HG02973 (cell line): Measurements from ENCODE around the gene ID2.

Experiments
- ATAC-seq: cut with Tn5 transposase; IDR thresholded peaks from one replicate; pipeline ENCODE4 v1.9.1; 2021; ENCODE audit warnings: moderate library complexity; ENCODE audit not compliant: unreplicated experiment

ID2 gene

DNA sequence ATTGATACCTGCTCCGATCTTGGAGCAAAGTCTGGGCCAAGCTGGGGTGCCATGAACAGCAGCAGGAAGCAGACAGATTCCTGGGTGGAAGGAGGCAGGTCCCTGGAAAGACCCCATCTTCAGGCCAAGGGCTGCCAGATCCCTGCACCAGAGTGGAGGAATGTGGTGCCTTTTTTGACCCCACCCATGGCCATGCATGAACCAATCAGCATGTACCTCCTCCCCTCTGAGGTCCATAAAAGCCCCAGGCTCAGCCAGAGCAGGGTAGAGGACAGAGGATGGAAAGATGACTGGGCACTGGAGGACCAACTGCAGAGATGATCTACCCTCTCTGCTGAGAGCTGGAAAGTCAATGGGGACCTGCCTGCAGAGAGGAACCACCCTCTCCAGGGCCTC lies 34.4 kb upstream of the ID2 start:
- no peak for ATAC-seq

DNA sequence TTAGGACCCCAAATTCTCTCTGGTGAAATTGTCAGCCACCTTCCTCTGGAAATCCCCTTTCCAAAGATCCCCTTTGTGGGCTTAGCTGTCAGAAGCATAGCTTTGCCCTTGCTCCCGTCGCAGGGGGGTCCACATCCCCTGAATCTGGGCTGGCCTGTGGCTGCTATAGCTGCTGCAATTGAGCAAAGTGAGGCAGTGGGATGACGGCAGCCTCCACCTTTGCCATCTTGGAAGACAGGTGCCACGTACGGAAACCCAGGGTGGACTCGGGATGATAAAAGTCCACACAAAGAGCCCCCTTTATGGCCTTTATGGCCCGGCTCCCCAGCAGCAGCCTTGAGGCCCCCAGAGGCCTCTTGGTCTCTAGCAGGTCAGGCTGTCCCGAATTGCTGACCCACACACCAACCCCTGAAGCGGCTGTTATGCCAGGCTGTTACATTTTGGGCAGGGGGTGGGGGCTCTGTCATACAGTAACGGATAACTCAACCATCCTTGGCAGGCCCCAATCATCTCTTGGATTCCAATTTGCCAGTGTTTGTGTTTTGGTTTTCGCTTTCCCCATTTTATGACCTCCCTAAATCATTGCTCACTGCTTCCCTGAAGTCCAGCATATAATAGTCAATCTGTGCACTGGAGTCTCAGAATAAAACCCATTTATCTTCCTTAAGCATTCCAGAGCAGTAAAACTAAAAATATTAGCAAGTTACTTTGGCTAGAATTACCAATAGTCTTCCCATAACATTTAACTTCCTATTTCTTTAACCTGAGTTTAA lies 33.2 kb upstream of the ID2 start:
- no peak for ATAC-seq

DNA sequence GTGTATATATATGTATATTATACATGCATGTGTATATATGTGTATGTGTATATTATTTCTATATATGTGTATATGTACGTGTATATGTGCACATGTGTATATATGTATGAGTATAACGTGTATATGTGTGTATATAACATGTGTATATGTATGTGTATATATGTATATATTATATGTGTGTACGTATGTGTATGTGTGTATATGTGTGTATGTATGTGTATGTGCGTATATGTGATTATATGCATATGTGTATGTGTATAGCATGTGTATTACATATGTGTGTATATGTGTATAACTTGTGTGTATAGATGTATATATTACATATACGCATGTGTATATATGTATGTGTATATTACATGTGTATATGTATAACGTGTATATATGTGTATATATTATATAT lies 32.1 kb upstream of the ID2 start:
- no peak for ATAC-seq

DNA sequence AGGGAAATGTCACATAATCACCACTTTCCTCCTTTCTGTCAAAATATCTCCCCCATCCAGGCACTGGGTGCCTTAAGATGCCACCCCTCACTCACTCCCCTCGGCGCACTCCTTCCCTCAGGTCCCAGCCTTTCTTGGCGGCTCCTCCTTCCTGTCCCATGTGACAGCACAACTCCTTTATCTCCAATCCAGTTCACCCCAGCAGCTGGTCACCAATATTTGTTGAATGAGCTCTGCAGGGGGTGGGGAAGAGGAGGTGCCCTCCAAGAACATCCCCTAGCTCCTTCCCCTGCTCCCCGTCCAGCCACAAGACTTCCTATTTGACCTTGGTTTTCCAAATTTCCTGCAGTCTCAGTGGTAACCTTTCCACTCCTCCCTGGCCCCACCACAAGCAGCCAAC lies 31.6 kb upstream of the ID2 start:
- ATAC-seq: no peak

DNA sequence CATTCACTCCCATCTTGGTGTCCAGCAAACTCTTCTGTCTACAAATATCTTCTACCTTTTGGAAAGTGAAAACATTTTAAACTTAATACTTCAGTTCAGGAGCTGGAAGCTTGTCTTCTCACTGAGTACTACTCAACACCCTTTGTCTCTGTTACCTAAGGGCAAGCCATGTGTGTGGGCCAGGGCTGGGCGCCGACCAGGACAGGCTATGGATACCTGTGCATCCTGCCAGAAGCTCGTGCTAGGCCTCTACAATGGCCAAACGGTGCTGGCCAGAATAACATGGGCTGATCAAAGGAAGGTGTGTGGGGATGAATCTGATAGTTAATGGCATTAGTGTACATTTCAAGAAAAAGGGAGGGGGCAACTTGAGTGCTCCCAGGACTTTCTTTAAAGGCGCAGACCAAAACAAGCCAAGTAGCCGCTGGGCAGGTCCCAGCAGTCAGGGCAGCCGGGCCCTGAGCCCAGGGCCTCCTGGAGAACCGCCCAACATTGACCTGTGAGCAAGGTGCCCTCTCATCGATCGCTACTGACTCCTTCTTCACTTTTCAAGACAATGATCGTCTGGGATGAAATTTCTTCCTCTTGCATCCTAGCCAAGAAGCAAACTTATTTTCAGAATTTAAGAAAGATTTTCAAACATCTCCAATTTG lies 29.0 kb upstream of the ID2 start:
- ATAC-seq: no peak

DNA sequence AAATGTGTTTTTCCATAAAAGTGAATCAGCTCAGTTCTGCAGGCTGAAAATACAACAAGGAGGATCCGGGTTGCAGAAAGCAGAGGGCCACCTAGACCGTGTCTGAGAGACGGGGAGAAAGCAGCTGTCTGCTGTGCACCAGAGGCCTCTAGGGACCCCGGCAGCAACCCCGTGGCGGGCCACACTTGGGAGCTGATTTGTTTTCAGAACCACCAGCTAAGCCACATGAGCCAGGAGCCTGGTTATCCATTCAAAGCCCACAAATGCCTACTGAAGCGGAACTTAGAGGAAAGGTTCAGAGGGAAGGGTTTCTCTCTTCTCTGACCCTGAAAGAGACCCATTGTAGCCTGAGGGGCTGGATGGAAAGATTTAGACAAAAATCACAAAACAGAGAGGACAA lies 28.4 kb upstream of the ID2 start:
- ATAC-seq: no peak

DNA sequence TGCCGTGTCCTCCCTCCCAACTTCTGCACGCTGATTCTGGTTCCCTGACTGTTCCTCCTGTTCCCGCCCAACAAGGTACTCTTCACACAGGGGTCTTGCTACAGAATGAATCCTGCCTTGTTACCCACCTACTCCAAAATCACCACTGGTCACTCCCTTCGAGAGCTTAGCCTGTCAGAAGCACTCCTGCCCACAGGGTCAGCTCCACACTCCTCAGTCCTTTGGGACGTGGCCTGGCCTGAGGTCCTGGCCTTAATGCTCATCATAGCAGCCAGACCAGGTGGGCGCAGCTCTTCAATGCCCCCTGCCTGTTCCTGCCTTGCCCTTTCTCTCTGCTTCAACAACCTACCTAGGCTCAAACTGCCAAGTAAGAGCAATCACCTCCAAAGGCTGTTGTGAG lies 27.8 kb upstream of the ID2 start:
- ATAC-seq: no peak

DNA sequence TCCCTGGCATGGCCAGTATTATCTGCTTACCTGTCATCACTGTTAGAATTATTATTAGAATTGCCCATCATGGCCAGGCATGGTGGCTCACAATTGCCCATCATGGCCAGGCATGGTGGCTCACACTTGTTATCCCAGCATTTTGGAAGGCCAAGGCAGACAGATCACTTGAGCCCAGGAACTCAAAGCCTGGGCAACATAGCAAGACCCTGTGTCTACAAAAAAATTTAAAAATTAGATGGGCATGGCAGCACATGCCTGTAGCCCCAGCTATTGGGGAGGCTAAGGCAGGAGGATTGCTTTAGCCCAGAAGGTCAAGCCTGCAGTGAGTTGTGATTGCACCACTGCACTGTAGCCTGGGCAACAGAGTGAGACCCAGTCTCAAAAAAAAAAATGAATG lies 27.4 kb upstream of the ID2 start:
- no peak for ATAC-seq

DNA sequence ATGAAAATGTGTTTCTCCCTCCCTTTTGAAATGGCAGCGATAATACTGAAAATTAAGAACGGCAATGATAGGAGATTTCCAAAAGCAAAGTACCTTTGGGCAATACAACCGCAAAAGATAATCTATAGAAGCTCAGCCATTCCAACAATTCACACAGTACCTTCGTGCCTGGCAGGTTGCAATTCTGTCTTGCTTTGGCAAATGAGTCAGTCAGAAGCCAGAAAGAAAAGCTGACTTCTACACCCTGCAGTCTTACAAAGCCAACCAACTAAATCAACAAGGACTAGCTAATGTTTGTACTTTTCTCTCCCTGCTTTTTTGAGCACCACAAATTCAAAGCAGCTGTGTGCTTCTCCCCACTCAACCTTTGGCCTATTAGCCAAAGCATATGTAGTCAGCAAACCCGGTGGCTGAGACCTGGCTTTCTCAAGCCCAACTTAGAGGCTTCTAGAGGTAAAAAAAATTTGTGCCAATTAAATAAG lies 25.7 kb upstream of the ID2 start:
- no peak for ATAC-seq

DNA sequence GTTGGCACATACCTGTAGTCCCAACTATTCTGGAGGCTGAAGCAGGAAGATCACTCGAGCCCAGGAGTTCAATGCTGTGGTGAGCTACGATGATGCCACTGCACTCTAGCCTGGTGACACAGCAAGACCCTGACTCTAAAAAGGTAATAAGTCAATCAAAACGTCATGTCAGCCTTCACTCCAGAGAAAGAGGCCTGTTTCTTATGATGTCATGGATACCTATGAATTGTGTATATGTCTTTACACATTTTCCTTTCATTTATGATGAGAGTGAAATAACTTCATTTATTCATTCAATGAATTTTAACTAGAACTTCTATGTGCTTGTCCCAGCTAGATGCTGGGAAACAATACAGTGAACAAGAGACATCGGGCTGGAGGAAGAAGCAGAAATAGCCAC lies 25.0 kb upstream of the ID2 start:
- no peak for ATAC-seq

DNA sequence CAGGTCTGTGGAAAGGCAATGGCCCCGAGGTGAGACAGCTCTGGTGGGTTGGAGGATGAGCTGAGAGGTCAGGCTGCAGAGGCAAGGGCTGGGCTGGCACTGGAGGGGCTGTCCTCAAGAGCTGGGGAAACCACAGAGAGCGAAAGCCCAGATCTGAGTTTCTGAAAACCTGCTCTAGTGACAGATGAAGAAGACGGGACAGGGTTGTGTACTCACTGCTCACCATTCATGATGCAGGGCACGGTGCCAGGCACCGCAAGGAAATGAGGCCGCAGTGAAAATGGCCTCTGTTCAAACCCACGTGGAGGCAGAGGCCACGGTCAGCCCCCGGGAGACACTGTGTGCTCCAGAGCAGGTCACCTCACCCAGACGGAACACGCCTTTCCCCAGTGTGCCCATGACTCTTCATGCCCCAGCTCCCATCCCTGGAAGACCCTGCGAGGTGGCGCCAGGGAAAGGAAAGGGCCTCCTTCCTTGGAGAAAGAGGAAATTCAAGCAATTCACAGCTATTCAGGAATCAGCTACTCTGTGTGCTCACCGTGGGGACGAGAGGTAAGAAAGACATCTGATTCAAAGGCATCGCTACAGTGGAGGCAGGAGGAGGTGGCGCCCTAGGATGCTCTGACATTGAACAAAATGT lies 24.3 kb upstream of the ID2 start:
- ATAC-seq: no peak

DNA sequence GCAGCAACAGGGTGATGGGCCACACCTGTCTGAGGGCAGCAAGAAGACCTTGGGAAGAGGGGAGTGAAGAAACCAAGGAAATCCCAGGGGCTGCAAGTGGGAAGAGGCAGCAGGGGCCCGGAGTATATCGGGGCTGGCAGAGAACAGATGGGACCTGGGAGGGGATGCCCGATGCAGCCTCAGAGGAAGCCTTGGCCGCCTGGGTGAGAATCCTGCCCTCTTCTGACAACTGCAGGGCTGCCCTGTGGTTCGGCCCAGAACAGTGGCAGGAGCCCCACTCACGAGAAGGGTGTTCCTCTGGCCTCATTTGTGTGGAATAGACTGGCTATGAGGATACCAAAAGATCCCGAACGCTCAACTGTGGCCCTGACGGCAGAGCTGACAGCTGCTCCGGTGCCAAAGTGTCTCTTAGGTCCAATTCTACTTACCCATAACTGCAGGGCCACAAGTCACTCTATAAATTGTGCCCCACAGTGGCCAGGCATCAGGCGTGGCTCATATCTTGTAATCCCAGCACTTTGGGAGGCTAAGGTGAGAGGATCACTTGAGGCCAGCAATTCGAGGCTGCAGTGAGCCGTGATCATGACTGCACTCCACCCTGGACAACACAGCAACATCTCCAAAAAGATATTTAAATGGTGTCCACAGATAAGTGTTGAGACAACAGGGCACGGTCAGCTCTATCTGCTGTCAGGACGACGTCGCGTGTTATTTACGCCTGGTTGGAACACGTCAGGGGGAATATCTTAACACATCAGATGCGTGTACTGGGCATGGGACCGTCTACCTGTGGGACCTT lies 23.6 kb upstream of the ID2 start:
- no peak for ATAC-seq

DNA sequence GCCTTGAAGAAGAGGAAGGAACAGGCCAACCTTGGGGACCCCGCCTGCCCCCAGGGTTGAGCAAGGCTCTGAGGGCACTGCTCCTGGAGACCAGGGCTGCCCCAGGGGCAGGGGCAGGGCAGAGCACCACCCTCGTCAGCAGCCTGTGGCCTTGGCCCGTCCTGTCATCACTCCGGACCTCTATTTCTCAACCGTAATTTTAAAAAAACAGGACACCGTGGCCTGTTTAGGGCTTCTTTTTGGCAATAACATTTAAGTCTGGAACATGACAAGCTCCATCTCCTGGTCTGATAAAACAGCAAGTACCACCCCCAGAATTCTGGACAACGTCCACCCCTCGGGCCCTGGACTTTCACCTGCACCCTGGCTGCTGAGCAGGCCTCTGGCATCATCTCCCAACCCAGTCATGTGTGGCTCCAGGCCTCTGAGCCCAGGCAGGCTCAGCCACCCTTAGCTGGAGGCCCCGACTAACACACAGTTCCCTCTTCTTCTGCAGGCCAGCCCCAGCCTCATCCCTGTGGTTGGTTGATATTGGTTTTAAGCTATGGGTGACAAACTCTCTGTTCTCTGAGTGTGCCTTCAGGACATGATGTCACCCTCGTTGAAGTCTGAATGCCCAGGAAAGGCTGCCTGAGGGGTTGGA lies 22.6 kb upstream of the ID2 start:
- no peak for ATAC-seq

DNA sequence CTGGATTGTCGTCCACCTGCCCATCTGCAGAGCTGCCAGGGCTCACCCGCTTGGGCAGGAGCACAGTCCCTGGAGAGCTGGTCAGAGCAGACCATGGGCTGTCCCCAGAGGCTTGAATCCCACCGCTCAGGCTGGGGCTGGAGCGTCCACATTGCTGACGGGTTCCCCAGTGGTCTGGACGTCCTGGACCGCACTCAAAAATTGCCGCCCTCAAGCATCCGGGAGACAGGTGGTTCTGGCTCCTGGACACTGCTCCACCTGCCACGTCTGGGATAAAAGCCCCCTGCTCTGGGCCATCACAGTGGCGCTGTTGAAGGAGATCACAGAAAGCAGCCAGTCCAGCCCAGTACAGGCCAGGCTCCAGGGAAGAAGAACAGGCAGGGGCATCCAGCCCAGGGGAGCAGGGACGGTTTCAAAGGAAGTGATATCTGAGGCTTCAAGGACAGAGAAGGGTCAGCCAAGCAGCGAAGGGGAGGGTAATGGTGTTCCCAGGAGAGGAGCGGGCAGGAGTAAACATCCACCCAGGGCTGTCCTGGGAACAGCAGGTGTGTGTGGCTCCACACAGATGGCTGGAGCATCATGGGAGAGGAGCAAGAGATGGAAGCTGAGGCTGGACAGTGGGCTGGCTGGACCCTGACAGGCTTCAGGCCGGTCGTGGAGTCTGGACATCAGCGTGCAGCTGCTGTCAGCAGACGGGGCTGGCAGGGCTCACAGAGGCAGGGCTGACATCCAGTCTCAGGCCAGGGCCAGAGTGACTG lies 21.9 kb upstream of the ID2 start:
- ATAC-seq: no peak

DNA sequence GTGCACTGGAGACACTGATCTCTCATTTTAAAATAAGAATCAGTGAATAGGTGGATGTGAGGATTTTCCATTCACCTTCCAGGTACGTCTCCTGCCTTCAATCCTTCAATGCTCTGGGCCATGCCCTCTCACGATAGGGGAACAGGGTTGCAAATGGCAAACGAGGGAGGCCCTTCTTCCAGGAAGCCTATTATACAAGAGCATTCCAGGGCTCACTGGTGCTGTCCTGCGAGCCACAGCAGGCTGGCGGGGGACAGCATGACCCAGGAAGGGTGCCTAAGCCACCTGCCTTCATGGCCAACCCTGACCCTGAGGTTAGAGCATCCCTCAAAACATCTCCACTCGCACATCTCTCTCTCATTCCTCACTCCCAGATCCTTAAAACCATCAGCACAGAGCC lies 20.6 kb upstream of the ID2 start:
- no peak for ATAC-seq

DNA sequence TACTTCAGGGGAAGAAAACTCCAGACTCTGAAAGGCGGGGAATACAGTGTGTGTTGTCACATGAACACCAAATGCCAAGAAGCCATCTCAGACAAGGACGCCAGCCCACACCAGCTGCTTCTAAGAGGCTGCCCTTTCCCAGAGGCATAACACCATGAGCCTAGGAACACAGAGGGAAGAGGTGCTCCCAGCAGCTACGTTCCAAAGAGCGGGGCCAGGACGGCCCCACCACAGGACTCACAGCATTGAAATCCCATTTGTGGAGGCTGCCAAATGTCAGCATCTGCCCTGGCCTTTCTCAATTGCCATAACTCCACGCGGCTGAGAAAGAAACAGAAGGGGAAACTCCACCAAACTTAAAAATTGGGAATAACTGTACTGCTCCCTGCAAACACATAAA lies 20.1 kb upstream of the ID2 start:
- ATAC-seq: no peak

DNA sequence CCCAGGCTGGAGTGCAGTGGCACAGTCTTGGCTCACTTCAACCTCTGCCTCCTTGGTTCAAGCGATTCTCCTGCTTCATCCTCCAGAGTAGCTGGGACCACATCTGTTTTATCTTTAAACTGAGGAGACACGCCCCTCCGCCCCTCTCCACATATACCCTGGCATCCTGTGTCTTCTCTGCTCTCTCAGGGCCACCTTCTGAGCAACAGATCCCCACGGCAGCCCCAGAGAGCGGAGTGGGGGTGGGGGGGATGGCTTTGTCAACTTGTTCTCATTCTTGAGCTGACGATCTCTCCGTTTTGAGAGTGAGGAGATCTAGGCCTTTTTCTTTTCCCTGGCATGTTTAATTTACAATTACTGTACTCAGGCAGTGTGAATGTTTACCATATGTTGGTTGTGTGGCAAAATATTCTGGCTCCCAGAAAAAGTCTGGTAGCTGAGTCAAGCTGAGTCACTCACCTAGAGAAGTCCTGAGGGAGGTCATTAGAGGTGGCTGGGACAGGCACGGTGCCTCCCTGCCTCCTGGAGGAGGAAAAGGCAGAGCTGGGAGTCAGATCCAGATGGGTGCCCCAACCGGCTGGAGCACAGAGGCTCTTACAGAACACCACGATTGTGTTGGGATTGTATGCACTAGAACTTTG lies 19.5 kb upstream of the ID2 start:
- no peak for ATAC-seq

DNA sequence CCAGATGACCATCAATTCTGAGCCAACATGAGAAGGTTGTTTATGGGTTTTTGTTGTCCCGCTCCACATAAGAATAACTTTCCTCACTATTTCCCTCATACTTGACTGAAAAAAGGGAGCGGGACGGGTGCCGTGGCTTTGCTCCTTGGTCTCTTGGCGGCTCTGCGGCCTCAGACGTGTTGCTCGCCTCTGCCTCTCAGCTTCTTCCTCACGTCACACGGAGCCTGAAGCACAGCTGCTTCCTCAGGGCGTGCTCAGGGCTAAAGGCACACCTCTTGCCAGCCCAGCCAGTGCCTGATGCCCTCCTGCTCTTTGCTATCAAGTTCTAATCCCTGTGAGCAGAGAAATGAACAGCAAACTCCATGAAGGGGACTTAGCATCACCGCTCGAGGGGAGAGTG lies 17.9 kb upstream of the ID2 start:
- ATAC-seq: no peak

DNA sequence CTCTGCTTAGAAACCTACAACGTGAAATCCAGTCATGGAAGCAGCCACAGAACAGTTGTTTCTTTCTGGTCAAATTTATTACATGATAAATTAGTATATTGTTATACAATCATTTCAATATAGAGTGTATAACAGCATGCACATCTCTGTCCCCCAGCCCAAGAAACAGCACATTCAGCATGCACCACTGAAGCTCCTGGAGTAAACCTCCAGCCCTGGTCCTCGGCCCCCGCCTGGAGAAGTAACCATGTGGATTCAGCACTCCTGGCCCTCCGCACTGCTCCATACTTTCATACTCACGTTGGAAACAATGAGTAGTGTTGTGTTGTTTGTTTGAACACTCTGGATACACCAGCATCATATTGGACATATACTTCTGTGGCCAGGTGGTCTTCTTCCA lies 15.3 kb upstream of the ID2 start:
- ATAC-seq: no peak
